BLaER1 (cell line): ENCODE results near the gene THBS3.
A peak's percentile ranks its signal among the peaks of the same experiment; 100 is the strongest.

Source experiments
- H3K27ac ChIP-seq: shearing (Covaris generic); formaldehyde crosslinking; 2 replicates; pipeline ENCODE4 v1.8.1; 2022
- H3K27me3 ChIP-seq: shearing (Covaris generic); formaldehyde crosslinking; 2 replicates; pipeline ENCODE4 v1.8.1; 2022
- H3K36me3 ChIP-seq: shearing (Covaris generic); formaldehyde crosslinking; 2 replicates; pipeline ENCODE4 v1.8.1; 2022
- H3K4me1 ChIP-seq: shearing (Covaris generic); formaldehyde crosslinking; 2 replicates; pipeline ENCODE4 v1.8.1; 2022
- H3K4me2 ChIP-seq: shearing (Covaris generic); formaldehyde crosslinking; 2 replicates; pipeline ENCODE4 v1.8.1; 2022
- H3K4me3 ChIP-seq: shearing (Covaris generic); formaldehyde crosslinking; 2 replicates; pipeline ENCODE4 v1.8.1; 2022
- H3K9ac ChIP-seq: shearing (Covaris generic); formaldehyde crosslinking; 2 replicates; pipeline ENCODE4 v1.8.1; 2022
- H3K9me3 ChIP-seq: shearing (Covaris generic); formaldehyde crosslinking; 2 replicates; pipeline ENCODE4 v1.8.1; 2022
- H4K20me1 ChIP-seq: shearing (Covaris generic); formaldehyde crosslinking; 2 replicates; pipeline ENCODE4 v1.8.1; 2022
- Cebpa-rat ChIP-seq: shearing (Covaris generic); IDR thresholded peaks from 2 replicates; pipeline ENCODE4 v1.8.1; 2022

THBS3 gene

DNA sequence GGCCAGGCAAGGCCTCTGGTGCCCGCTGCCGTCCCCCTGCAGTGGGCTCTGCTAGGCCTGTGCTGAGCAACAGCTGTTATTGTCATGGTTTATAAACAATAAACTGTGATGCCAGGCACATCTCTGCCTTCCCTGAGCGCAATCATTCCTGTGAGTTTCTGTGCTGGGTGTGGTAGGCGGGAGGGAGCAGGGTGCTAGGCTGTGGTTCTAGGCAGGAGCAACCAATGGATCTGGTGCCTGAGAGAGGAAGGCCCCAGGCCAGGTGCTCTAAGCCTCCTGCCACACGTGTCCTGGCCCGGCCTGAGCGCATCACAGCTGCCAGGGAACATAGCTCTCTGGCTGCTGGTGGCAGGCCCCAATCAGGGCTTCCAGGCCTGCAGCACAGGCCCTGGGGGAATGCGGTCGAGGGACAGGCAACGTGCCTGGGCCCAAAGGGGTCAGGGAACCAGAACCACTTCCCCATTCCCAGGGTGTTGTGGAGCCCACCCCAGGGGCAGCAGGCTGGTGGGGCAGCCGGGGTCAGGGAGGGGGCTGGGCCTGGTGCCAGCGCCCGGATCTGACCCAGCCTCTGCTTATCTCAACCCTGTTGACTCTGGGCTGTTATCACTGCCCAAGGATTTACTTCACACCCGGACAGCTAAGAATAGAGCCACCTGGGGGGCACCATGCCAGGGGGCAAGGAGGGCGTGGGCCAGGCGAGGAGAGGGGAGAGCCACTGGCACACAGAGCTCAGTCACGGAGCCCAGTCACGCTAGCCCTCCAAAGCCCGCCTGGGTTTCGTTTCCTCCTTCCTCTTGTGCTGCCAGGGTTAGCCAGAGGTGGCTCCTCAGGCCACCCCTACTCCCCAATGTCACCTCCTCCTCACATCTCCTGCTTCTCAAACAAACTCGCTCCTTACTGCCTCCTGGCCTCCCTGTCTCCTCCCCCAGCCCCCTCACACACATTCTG is 22.6 kb downstream of the THBS3 start:
- H3K27ac ChIP-seq, result peak overlapping the region; percentile 86
- no peaks in the 10 kb centered on the region for H3K27me3 ChIP-seq
- H3K9me3 ChIP-seq, result no peaks in the 10 kb centered on the region
- H3K36me3 ChIP-seq, result peaks cover 35% of the 10 kb centered on the region
- H3K4me3 ChIP-seq, result peak overlapping the region; percentile 48
- TF ChIP-seq Cebpa-rat, result no peak
- H3K4me1 ChIP-seq, result peaks cover 57% of the 10 kb centered on the region
- H3K9ac ChIP-seq, result peak overlapping the region; percentile 73
- H3K4me2 ChIP-seq, result peak overlapping the region; percentile 98
- 0 out of 2 replicates have a peak, but pooled peaks cover 11% of the 10 kb centered on the region for H4K20me1 ChIP-seq

DNA sequence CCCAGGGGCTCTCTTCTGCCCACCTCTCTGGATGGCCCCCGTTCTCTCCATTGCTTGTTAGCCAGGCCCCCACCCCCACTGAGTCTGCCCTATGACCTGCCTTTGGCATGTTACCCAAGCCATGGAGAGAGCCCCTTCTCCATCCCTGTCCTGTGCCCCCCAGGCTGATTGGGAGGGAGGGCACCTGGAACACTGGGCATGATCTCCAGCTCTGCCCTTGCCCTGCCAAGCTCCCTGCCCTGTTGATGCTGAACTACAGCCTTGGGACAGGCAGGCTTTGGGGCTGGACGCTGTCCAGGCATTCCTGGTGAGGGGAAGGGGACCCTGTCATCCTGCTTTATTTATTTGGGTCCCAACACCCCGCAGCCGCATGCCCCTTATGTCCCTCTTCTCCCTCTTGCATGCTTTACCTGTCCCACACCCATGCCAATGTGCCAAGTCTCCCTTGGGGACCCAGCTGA is 23.3 kb downstream of the THBS3 start:
- Histone ChIP-seq H3K9ac (peak overlapping the region; percentile 73), H3K4me1 (peaks cover 57% of the 10 kb centered on the region), H3K36me3 (peaks cover 42% of the 10 kb centered on the region), H4K20me1 (0 out of 2 replicates have a peak, but pooled peaks cover 11% of the 10 kb centered on the region), H3K27ac (peak overlapping the region; percentile 86), H3K4me3 (peak overlapping the region; percentile 48), H3K4me2 (peak overlapping the region; percentile 98), H3K27me3 (no peaks in the 10 kb centered on the region), H3K9me3 (no peaks in the 10 kb centered on the region)
- no peak for TF ChIP-seq Cebpa-rat

DNA sequence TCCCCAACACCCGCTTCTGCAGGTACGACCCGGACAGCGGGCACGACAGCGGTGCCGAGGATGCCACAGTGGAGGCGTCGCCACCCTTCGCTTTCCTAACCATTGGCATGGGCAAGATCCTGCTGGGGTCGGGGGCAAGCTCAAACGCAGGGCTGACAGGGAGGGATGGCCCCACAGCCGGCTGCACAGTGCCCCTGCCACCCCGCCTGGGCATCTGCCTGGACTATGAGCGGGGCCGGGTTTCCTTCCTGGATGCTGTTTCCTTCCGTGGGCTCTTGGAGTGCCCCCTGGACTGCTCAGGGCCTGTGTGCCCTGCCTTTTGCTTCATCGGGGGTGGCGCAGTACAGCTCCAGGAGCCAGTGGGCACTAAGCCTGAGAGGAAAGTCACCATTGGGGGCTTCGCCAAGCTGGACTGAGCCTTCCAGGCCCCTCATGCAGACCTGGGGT is 23.9 kb downstream of the THBS3 start:
- peak overlapping the region; percentile 98 for H3K4me2 ChIP-seq
- peaks cover 48% of the 10 kb centered on the region for H3K36me3 ChIP-seq
- peaks cover 62% of the 10 kb centered on the region for H3K4me1 ChIP-seq
- H3K9ac ChIP-seq, result peak overlapping the region; percentile 73
- TF ChIP-seq Cebpa-rat, result no peak
- peak overlapping the region; percentile 48; the same call in 1 of the 2 replicates for H3K4me3 ChIP-seq
- H3K27me3 ChIP-seq, result no peaks in the 10 kb centered on the region
- 0 out of 2 replicates have a peak, but pooled peaks cover 11% of the 10 kb centered on the region for H4K20me1 ChIP-seq
- no peaks in the 10 kb centered on the region for H3K9me3 ChIP-seq
- H3K27ac ChIP-seq, result peak overlapping the region; percentile 86

DNA sequence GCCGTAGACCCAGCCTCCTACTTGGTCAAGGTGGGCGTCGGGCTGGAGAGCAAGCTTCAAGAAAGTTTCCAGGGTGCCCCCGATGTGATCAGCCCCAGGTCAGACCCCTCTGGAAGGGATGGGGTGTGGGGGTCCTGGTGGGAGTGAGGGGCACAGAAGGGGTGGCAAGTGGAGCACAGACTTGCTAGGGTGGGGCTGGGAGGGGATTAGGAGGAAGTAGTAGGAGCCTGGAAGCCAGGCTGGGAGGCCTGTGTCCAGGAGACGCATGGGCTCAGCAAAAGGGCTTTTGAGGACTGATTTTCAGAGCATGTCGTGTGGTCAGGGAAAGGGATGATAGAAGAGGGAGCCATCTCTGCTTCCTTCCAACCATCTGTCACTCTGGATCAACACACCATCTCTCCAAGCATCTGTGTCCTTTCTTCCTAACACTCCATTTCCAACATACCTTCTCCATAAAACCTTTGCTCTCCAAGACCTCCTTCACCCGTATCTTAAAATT is 25.6 kb downstream of the THBS3 start:
- H3K4me1 ChIP-seq, result peaks cover 65% of the 10 kb centered on the region
- no peaks in the 10 kb centered on the region for H3K27me3 ChIP-seq
- peaks cover 63% of the 10 kb centered on the region for H3K36me3 ChIP-seq
- H3K4me2 ChIP-seq, result no peak overlapping the region
- H3K9me3 ChIP-seq, result no peaks in the 10 kb centered on the region
- 0 out of 2 replicates have a peak, but pooled peaks cover 11% of the 10 kb centered on the region for H4K20me1 ChIP-seq
- H3K9ac ChIP-seq, result no peak overlapping the region
- H3K4me3 ChIP-seq, result no peak overlapping the region
- no peak overlapping the region for H3K27ac ChIP-seq
- TF ChIP-seq Cebpa-rat, result no peak

DNA sequence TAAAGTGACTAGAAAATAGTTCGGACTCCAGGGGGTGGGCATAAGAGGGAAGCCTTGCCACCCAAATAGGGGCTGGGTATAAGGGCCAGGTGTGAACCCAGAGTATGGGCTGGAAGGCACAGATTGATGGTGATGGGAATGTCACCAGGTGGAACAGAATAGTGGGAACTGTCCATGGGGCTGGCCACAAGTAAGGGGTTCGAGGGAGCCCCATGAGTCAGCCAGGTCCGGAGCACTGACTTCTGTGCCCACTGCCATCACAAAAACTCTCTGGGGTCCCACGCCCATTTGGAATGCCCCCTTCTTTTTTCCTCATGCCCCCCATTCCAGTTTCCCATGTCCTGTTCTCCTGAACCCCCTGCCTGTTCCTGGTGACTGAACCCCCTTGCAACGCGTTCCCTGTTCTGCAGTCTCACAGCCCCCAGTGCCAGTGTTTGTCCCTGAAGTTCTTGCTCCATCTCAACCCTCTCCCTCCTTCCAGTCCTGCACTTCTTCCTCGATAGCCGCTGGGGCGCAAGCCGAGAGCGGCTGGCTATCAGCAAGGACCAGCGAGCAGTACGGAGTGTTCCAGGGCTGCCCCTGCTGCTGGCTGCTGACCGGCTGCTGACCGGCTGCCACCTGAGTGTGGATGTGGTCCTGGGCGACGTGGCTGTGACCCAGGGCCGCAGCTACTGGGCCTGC is 26.2 kb downstream of the THBS3 start:
- no peak for TF ChIP-seq Cebpa-rat
- Histone ChIP-seq H3K36me3 (peaks cover 67% of the 10 kb centered on the region), H3K4me2 (no peak overlapping the region), H3K9me3 (no peaks in the 10 kb centered on the region), H3K27ac (no peak overlapping the region), H3K4me1 (peaks cover 65% of the 10 kb centered on the region), H3K4me3 (no peak overlapping the region), H3K27me3 (no peaks in the 10 kb centered on the region), H3K9ac (no peak overlapping the region), H4K20me1 (0 out of 2 replicates have a peak, but pooled peaks cover 11% of the 10 kb centered on the region)

DNA sequence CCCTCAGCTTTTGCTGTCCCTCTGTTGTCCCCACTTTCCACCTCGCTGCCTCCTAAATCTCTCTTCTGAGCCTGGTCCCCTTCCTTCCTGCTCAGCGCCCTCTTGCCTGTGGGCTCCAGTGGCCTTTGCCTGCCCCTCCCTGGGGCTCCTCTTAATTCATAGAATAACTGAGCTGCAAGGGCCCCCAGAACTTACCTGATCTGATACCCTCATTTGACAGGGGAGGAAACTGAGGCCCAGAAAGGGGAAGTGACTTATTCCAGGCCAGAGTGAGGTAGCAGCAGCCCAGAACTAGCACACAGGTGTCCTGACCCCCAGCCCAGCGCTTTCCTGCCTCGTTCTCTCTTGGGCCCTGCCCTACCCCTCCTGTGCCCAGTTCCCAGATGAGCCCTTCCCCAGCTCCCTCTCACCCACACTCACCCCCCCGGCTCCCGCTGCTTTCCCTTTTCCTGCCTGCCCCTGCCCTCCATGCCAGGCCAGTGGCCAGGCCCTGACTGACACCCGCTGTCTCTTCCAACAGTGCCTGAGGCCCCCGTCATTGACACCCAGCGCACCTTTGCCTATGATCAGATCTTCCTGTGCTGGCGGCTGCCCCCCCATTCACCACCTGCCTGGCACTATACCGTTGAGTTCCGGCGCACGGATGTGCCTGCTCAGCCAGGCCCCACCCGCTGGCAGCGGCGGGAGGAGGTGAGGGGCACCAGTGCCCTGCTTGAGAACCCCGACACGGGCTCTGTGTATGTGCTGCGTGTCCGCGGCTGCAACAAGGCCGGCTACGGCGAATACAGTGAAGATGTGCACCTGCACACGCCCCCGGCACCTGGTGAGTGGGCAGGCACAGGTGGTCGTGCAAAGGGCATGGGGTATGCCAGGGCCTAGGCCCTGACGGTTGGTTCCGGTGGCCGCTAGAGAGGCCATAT is 28.3 kb downstream of the THBS3 start:
- no peaks in the 10 kb centered on the region for H3K9me3 ChIP-seq
- H3K27me3 ChIP-seq, result no peaks in the 10 kb centered on the region
- peaks cover 67% of the 10 kb centered on the region for H3K36me3 ChIP-seq
- peaks cover 14% of the 10 kb centered on the region; the same call in 1 of the 2 replicates for H4K20me1 ChIP-seq
- no peak overlapping the region for H3K9ac ChIP-seq
- H3K4me3 ChIP-seq, result no peak overlapping the region
- H3K27ac ChIP-seq, result peak overlapping the region; percentile 22; the same call in 1 of the 2 replicates
- H3K4me2 ChIP-seq, result no peak overlapping the region
- H3K4me1 ChIP-seq, result peaks cover 62% of the 10 kb centered on the region
- TF ChIP-seq Cebpa-rat, result no peak

DNA sequence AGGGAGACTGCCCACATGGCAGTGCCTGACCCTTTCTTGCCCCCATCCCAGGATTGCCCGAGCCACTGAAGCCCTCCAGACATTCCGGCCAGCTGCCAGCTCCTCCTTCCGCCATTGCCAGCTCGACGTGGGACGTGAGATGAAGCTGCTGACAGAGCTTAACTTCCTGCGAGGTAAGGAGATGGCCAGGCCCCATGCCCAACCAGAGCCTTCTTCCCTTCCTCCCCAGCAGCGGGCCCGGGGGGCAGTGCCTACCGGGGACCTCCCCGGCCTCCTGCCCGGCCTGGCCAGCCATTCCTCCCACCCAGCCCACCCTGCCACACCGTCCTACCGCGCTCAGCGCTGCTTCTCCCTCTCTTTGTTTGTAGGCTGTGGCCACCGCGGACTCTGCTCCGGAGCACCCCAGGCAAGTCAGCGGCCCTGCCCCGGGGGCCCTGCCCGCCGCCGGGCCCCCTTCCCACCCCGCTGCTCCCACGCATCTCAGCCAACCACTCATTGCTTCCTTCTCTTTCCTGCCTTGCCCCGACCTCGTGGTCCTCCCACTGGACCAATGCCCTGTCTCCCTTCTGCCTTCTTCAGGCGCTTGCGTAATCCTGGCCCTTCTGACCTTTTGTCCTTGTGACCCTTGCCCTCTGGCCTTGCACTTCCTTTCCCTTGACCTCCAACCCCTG is 29.1 kb downstream of the THBS3 start:
- H3K27me3 ChIP-seq, result no peaks in the 10 kb centered on the region
- no peak overlapping the region for H3K4me2 ChIP-seq
- peaks cover 7% of the 10 kb centered on the region; the same call in 1 of the 2 replicates for H4K20me1 ChIP-seq
- peaks cover 61% of the 10 kb centered on the region for H3K36me3 ChIP-seq
- TF ChIP-seq Cebpa-rat, result no peak
- no peak overlapping the region for H3K9ac ChIP-seq
- no peak overlapping the region for H3K4me3 ChIP-seq
- H3K27ac ChIP-seq, result peak overlapping the region; percentile 22; the same call in 1 of the 2 replicates
- no peaks in the 10 kb centered on the region for H3K9me3 ChIP-seq
- H3K4me1 ChIP-seq, result peaks cover 55% of the 10 kb centered on the region

DNA sequence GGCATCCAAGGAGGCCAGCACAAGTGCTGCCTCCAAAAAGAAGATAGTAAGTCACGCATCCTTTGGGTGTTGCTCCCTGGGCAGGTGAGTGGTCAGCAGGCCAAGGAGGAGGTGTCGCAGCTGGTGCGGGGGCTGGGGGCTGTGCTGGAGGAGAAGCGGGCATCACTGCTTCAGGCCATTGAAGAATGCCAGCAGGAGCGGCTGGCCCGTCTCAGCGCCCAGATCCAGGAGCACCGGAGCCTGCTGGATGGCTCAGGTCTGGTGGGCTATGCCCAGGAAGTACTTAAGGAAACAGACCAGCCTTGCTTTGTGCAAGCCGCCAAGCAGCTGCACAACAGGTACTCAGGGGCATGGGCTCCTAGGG is 29.8 kb downstream of the THBS3 start:
- no peak overlapping the region for H3K4me3 ChIP-seq
- no peaks in the 10 kb centered on the region for H3K27me3 ChIP-seq
- no peak overlapping the region for H3K9ac ChIP-seq
- peaks cover 51% of the 10 kb centered on the region for H3K4me1 ChIP-seq
- H3K9me3 ChIP-seq, result no peaks in the 10 kb centered on the region
- peaks cover 7% of the 10 kb centered on the region; the same call in 1 of the 2 replicates for H4K20me1 ChIP-seq
- TF ChIP-seq Cebpa-rat, result no peak
- H3K4me2 ChIP-seq, result no peak overlapping the region
- no peak overlapping the region for H3K27ac ChIP-seq
- peaks cover 58% of the 10 kb centered on the region for H3K36me3 ChIP-seq
